Lung (tissue), 12 donors: ENCODE data around the gene SLC22A23. TPM values are rescaled to one million over a fixed set of nuclear protein-coding genes. Genes with fewer than 3 reads are reported as not detected.

Source experiments
- ATAC-seq: fragments of 200-7000 bp; cut with Tn5 transposase; one replicate; pipeline ENCODE4 v1.9.1; 2020; ENCODE audit warnings: moderate number of reproducible peaks; ENCODE audit not compliant: insufficient read depth, low FRiP score
- DNase-seq, 3 donors: peaks; one replicate each; pipeline ENCODE4 v3.0.0-alpha.2; 2013 to 2017
- H3K27ac ChIP-seq, 2 donors: one replicate each; pipeline ENCODE4 v1.5.1; 2013; ENCODE audit warnings: mild to moderate bottlenecking in 2 of 2, moderate library complexity in 2 of 2, control low read depth in 1 of 2, inconsistent platforms in 1 of 2, low read depth in 1 of 2, low read length in 1 of 2
- H3K27me3 ChIP-seq, 3 donors: one replicate each; pipeline ENCODE4 v1.5.1; 2013; ENCODE audit warnings: low read length in 2 of 3; ENCODE audit not compliant: control insufficient read depth in 3 of 3, insufficient read depth in 3 of 3
- H3K36me3 ChIP-seq, 4 donors: one replicate each; pipeline ENCODE4 v1.5.1; 2013; ENCODE audit warnings: low read length in 4 of 4, mild to moderate bottlenecking in 1 of 4, moderate library complexity in 1 of 4; ENCODE audit not compliant: control insufficient read depth in 4 of 4, insufficient read depth in 4 of 4
- H3K4me1 ChIP-seq, 5 donors: one replicate each; pipeline ENCODE4 v1.5.1; 2013; ENCODE audit warnings: low read length in 5 of 5, mild to moderate bottlenecking in 2 of 5, moderate library complexity in 1 of 5; ENCODE audit not compliant: control insufficient read depth in 5 of 5, insufficient read depth in 5 of 5
- H3K4me3 ChIP-seq: one replicate; pipeline ENCODE4 v1.5.1; 2013; ENCODE audit warnings: mild to moderate bottlenecking, control low read depth, moderate library complexity
- H3K9ac ChIP-seq, 2 donors: one replicate each; pipeline ENCODE4 v1.5.1; 2013; ENCODE audit warnings: low read length in 2 of 2, control low read depth in 1 of 2; ENCODE audit not compliant: insufficient read depth in 1 of 2
- H3K9me3 ChIP-seq, 4 donors: one replicate each; pipeline ENCODE4 v1.5.1; 2013; ENCODE audit warnings: low read length in 3 of 4, mild to moderate bottlenecking in 1 of 4, moderate library complexity in 1 of 4; ENCODE audit not compliant: control insufficient read depth in 4 of 4, insufficient read depth in 3 of 4
- WGBS, 2 donors: extraction: QIAGEN DNeasy Blood & Tissue Kit; methylation state at CpG; one replicate each; pipeline ENCODE4 v1.1.7; 2013; 5-methylcytosine and 5-hydroxymethylcytosine counted together
- polyA plus RNA-seq, 2 donors: library from polyadenylated mRNA; stranded (reverse); fragments of 200-250 nt; gene quantifications; one replicate each; pipeline ENCODE4 v1.2.1, GENCODE V29; 2013
- total RNA-seq, 2 donors: library from RNA; depleted of rRNA in 1 of 2; stranded (reverse); fragments of >200 nt in 1 of 2; gene quantifications; one replicate each; pipeline ENCODE4 v1.2.1, GENCODE V29; 2014 to 2021
- TF ChIP-seq, protein P1 (sequence below): IDR thresholded peaks from 2 replicates; pipeline ENCODE4 v1.5.1; 2012; ENCODE audit warnings: mild to moderate bottlenecking; ENCODE audit errors: control extremely low read depth, extremely low read depth
- donor health status: control.
- donor health status: control.
- donor health status: Bipolar disorder and iron deficiency.
- donor health status: healthy.
- donor health status: DM: yes; HTN: yes; CAD: no.

The SLC22A23 gene
- total and polyA plus RNA-seq, 4 donors = 6.6 to 45.6 (median 24.1) TPM

DNA sequence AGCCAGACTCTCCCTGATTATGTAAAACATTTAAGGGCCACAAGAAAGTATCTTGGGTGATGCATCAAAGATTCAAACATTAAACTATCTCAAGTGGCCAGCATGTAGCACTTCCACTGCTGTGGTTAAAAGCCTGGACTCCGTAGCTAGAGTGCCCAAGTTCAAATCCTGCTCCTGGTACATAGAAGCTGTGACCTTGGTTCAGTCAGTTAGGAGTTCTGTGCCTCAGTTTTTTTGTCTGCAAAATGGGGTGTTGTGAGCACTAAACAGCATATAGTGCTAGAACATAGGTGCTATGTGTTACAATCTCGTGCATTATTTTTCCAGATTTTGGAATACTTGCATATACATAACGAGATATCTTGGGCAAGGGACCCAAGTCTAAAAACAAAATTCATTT lies 129.4 kb downstream of the SLC22A23 start:
- Histone ChIP-seq H3K9ac (no peak overlapping the region), H3K36me3 (peaks cover 0 to 3% (median 0%) of the 10 kb centered on the region in 4 donors), H3K4me3 (no peak overlapping the region), H3K4me1 (peaks cover 0 to 78% (median 27%) of the 10 kb centered on the region in 5 donors), H3K9me3 (no peaks in the 10 kb centered on the region), H3K27ac (no peak overlapping the region), H3K27me3 (no peaks in the 10 kb centered on the region)
- 73 to 93% methylated on average over 3 of the region's 3 CpGs for WGBS, 2 donors
- DNase-seq (no peak), ATAC-seq (no peak)
- TF ChIP-seq, protein P1, sequence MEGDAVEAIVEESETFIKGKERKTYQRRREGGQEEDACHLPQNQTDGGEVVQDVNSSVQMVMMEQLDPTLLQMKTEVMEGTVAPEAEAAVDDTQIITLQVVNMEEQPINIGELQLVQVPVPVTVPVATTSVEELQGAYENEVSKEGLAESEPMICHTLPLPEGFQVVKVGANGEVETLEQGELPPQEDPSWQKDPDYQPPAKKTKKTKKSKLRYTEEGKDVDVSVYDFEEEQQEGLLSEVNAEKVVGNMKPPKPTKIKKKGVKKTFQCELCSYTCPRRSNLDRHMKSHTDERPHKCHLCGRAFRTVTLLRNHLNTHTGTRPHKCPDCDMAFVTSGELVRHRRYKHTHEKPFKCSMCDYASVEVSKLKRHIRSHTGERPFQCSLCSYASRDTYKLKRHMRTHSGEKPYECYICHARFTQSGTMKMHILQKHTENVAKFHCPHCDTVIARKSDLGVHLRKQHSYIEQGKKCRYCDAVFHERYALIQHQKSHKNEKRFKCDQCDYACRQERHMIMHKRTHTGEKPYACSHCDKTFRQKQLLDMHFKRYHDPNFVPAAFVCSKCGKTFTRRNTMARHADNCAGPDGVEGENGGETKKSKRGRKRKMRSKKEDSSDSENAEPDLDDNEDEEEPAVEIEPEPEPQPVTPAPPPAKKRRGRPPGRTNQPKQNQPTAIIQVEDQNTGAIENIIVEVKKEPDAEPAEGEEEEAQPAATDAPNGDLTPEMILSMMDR = no peak

DNA sequence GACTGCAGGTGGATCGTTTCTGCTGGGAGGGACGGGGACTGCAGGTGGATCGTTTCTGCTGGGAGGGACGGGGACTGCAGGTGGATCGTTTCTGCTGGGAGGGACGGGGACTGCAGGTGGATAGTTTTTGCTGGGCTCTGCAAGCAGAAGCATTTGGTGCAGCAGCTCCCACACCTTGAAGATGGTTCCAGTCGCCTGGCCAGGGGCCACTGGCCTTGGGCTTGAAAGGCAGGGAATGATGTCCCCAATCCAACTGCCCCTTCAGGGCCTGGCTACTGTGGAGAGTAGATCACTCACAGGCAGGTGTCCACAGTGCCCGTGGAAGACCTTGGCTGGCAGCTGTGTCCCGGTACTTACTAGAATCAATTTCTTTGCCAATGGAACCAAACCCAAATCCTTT lies 129.9 kb downstream of the SLC22A23 start:
- DNase-seq (no peak), ATAC-seq (no peak)
- no peak overlapping the region for H3K27ac ChIP-seq
- H3K36me3 ChIP-seq = peaks cover 0 to 3% (median 0%) of the 10 kb centered on the region in 4 donors
- TF ChIP-seq, protein P1 = no peak
- H3K4me3 ChIP-seq = no peak overlapping the region
- no peaks in the 10 kb centered on the region for H3K27me3 ChIP-seq
- 88 to 91% methylated on average over 9 of the region's 9 CpGs for WGBS, 2 donors
- H3K9ac ChIP-seq = no peak overlapping the region
- no peaks in the 10 kb centered on the region for H3K9me3 ChIP-seq
- H3K4me1 ChIP-seq = peaks cover 0 to 77% (median 27%) of the 10 kb centered on the region in 5 donors

DNA sequence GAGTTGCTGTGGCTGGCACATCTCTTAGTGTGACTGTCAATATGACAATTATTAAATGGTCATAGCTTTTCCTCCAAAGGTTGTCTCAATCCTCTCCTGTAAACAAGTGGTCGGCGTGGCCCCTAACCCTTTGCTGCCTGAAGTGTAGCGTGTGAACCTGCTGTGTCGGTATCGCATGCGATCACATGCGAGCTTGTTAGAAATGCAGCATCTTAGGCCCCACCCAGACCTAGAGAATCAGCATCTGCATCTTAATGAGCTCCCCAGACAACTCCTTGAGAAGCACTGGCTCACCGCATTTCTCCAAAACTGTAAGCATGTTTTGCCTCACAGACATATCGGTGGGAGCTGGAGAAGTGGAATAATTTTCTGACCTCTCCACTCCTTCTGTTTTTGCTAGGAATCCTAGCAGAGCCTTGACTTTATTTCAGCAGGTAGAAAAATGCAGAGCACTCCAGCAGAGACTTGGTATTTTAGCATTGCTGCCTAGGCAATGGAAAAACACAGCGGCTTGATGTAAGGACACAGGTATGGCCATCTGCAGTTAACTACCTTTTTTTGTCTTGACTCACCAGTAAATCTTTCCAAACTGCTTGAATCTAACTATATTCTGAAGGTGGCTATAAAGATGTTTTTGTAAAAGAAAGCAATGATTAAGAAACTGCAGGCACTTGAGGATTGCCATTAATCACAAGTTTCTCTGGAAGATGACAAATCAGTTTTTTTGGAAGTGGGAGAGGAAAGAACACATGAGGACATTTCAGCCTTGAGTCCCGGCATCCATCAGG lies 130.5 kb downstream of the SLC22A23 start:
- Histone ChIP-seq H3K9ac (no peak overlapping the region), H3K9me3 (no peaks in the 10 kb centered on the region), H3K36me3 (peaks cover 0 to 3% (median 1%) of the 10 kb centered on the region in 4 donors), H3K27ac (no peak overlapping the region), H3K27me3 (no peaks in the 10 kb centered on the region), H3K4me1 (peaks cover 0 to 71% (median 27%) of the 10 kb centered on the region in 5 donors), H3K4me3 (no peak overlapping the region)
- no peak for DNase-seq
- no peak for ATAC-seq
- WGBS, 2 donors = 95 to 96% methylated on average over 11 of the region's 11 CpGs
- TF ChIP-seq, protein P1 = no peak
